DMS 273 (cell line): ENCODE results near the gene DOCK8.
A peak's percentile ranks its signal among the peaks of the same experiment; 100 is the strongest.

Experiments
- DNase-seq: peaks from one replicate; lab custom pipeline; 2025; ENCODE audit not compliant: unreplicated experiment; lab: John Stamatoyannopoulos, UW

Gene DOCK8

DNA sequence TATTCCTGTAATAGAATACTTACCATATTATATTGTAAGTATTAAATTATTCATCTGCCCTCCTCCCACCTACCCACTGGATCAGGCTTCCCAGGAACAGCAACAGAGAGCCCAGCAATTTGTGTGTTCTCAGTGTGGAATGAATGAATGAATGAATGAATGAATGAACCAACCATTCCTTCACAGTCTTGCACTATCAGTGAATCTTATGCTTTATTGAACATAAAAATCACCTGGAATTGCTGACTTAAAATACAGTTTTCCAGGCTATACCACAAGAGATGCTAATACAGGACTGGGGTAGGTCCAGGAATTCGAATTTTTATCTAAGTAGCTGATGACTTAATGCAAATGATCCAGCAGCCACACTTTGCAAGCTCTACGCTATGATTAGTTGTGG is 51.6 kb downstream of the DOCK8 start:
- DNase-seq, result no peak

DNA sequence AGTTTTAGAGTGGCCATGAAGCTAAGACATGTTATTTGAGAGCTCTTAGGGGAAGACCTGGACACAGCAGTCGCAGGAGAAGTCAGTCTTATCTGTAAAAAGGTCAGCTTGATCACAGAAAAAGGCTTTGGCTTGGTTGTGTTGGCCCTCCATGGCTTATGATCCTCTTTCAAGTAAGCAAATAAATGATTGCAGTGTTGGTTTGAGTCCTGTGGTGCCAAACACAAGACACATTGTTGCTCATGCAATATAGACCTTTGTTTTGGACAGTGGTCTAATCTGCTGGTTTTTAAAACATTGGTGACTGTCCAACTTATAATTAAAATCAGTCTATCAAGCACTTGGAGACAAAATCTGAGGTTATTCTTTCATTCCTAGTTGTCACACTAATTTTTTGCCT is 54.0 kb downstream of the DOCK8 start:
- DNase-seq, result no peak

DNA sequence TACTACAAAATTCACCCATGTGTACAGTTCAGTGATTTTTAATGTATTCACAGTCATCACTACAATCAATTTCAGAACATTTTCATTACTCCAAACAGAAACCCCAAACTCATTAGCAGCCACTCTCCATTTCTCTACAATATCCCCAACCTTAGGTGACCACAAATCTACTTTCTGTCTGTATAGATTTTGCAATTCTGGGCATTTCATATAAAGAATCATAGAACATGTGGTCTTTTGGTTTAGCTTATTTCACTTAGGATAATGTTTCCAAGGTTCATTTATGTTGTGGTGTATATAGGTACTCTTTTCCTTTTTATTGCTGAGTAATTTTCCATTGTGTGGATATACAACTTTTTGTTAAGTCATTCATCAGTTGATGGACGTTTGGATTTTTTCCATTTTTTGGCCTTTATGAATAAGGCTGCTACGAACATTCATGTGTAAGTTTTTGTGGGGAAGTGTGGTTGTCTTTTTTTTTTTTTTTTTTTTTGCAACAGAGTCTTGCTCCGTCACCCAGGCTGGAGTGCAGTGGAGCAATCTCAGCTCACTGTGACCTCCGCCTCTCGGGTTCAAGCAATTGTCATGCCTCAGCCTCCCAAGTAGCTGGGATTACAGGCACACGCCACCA is 54.5 kb downstream of the DOCK8 start:
- no peak for DNase-seq

DNA sequence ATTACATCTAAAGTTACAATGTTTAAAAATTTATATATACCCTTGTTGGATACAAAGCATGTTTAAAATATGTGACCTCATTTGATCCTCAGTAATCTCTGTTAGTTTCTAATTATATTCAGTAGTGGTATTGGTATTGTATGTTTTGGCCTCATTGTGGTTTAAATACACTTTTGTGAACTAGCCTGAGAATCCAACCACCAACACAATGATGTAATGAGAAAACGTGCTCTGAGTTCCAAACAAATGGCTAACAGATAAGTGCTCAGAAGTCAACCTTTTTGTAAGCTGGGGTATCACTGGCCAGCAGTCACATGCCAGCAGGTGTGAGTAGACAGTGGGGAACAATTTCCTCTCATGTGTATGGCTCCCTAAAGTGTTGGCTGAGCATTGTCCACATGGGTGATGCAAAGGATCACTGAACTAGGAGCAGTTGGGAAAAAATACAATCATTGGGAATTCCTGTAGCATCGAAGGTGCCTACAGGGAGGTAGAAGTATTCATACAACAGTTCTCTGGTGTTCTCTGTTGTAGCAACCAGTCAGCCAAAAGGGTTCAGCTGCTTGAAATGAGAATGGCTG is 56.1 kb downstream of the DOCK8 start:
- DNase-seq, result no peak

DNA sequence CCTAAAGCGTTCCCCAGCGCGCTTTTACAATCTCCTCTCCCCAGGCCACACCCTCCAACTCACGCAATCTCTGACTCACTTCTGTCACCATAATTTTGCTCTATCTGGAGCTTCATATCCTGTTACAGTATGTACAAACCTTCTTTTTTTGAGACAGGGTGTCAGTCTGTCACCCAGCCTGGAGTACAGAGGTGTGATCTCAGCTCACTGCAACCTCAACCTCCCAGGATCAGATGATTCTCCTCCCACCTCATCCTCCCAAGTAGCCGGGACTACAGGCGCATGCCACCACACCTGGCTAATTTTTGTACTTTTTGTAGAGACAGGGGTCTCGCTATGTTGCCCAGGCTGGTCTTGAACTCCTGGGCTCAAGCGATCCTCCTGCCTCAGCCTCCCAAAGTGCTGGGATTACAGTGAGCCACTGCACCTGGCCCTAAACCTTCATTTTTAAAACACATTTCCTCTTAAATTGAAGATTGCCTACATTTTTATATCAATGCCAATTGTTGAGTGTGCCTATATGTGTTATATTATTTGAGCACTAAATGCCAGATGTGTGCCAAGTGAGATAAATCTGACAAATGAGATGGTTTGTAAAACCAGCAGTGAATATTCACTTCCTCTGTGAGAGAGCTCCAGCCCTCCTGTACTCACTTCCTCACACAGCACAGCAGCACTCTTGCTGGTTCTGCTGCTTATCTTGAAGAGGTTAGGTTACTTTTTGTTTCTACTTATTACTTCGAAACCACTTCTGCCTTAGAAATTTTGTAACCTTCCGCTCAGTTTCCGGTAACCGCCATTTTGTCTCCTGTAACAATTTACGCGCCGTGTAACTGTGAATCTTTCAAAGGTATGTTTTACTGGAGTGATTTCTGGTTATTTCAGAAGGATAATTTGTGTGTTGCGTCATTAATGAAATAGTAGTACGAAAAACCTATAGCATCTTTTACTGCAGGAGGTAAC is 57.9 kb downstream of the DOCK8 start:
- DNase-seq, result no peak

DNA sequence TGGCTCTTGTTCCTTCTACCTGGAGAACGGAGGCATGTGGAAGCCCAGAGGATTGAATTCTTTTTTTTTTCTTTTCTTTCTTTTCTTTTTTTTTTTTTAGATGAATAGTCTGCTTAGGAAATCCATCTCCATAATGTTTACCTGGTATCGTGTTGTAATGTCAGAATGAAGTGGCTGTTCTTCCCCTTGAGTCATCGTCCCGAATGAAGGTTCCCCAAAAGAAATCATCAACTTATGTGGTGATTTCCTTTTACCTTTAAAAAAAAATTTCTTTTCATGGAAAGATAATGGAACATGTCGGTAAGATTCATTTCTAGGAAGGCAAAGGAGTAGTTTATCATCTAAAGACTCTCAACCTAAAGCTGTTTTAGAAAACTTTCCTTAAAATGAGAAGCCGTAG is 59.7 kb downstream of the DOCK8 start:
- no peak for DNase-seq

DNA sequence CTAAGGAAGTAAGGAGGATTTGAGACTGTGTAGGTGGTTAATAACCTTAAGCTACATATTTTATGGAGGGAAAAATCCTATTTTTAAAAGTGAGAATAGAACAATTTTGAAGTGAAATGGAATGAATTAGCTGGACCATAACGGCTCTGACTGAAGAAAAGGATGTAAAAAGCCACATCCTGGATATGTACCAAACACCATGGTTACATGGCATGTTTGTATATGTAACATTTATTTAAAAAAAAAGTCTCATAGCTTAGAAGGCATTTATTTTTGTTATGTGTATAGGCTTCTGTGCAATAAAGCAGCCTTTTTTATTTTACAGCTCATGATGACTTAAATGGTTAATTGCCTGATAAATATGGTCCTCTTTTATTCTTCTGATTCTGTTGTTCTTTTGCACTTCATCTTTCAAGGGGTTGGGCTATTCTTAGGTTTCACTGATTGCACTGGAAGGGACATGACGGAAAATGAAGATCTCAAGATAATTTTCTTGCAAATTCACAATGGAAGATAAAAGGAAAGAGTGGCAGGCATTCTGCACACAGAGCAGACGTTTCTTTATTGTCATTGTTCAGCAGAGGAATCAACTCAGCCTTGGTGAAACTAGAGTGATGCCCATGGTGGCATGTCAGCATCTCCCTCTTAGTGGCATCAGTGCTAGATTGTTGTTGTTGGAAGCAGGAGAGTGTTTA is 63.1 kb downstream of the DOCK8 start:
- no peak for DNase-seq

DNA sequence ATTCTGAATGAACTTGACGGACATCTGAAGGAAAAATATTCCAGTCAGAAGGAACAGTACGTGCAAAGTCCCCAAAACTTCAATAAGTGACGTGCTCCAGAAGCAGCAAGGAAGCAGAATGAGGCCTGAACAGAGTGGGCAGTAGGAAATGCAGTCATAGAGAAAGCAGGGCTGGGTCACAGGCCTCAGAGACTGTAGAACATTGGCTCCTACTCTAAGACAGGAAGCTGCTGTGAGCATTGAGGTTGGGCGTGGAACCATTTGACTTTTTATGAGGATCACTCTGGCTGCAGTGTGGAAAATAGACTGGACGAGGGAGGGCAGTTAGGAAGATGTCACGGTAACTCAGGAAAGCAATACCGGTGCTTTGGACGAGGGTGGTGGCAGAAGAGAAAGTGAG is 64.0 kb downstream of the DOCK8 start:
- no peak for DNase-seq

DNA sequence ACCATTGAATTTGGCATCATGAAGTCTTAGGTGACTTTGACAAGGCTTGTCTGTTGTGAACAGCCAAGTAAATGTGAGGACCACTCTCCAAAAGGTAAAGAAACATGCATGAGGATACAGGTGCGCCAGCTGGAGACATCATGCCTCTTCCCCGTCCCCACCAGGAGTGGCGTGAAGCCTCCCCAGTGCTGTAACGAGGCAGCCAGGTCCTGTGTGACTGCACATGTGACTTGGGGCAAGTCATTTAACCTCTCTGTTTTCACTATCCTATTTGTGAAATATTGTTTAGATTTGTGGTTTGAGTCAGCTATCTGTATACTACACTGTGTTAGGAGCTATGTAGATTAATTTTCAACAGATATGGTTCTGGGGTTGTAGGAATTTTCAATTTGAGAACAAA is 65.0 kb downstream of the DOCK8 start:
- DNase-seq, result no peak

DNA sequence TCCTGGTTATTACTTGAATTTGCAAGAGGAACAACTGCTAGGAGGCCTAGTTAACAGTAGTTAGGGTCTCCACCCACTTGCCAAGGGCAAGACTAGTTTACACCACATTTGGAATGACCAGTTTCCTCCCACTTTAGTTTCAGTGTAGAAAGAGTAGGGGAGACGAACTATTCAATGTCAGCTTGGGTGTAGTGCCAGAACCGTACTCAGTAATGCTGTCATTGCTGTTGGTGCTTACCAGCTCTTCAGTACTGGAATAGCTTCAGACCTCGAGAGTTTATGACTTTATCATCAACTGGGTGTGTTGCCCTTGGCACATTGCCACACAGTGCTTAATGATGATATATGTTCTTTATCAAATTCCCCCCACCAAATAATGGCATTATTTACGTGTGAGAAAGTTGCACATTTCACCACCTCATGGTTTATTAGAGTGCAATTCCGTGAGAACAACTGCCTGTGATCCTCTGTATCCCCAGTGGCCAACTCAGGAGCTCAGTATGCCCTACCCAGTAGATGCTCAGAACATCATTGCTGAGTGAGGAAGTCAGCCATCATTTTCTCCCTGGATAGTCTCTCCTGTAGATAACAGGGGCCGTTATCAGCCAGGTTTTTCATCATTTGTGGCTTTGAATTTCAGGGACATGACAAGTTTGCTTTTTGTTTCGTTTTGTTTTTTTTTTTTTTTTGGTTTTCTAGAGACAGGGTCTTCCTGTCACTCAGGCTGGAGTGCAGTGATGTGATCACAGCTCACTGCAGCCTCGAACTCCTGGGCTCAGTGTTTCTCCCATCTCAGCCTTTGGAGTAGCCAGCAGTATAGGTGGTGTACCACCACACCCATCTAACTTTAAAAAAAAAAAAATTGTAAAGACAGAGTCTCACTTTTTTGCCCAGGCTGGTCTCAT is 67.3 kb downstream of the DOCK8 start:
- DNase-seq, result no peak

DNA sequence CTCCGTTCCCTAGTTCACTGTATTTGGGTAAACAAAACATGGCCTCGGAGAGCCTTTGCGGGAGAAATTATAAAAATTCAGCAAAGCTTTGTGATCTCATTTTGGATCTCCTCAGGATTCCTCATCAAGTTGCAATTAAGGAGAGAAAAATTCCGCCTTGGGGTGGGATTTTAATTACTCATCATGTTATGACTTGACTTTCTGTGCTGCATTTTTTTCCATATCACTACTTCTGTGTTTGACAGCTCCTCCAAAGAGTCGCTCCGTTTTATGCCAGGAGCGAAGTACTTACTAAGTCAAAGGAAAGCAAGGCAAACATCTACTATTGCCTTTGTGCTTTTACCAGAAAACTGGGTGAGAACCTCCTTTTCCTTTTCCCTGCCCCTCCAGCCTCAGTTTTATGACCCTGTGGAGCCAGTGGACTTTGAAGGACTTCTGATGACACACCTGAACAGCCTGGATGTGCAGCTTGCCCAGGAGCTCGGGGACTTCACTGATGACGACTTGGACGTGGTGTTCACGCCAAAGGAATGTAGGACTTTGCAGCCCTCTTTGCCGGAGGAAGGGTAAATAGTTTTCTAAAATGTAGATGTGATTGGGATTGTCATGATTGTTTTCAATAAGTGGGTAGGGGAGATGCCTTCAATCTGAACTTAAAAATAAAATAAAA is 71.5 kb downstream of the DOCK8 start:
- no peak for DNase-seq

DNA sequence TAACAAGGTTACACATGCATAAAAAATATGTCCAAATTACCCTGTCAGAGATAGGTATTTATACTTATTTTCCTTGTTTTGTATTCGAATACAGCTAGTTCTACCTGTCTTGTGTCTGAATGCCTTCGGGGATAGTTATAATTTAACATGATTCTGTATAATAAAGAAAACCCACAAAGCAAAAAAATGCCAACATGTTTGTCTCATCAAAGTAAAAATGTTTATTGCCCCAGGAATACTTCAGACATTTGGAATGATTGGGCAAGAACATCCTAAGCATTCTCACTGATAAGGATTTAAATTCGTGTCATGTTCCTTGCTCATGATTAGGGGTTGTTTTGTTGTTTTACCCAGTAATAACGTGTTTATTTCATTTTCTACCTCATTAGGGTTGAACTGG is 74.5 kb downstream of the DOCK8 start:
- DNase-seq, result no peak

DNA sequence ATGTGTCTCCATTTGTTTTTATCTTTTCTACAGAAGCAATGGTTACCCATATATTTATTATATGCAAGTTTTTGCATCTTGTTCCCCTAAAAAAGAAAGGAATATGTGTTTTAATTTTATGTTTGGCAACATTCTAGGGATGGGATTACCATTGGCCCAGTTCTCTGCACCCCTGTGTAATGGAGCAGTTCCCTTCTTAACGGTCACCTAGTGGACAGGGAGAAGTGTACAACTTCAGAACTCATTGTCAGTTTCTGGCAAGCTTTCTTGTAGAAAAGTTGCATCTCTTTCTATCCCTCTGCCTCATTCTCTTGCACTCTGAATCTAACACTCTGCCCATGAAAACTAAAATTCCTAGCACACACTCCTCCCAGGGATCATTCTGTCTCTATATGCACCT is 78.2 kb downstream of the DOCK8 start:
- DNase-seq, result peak; percentile 4

DNA sequence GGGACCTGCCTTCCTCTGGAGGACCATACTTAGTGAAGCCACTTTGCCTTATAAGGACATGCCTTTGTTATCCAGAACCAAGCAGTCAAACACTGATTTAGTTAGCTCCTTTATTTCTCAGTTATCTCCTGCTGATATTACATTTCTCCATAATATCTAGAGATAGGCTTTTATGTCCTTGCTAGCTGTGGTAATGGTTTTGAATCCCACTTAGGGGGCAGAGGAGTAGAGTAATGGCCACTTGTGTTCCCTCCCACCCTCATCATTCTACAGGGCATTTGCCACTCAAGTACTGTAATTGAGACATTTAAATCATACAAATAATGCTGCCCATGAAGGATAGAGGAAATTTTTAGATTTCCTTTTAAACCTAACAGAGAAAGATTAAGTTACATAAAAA is 80.9 kb downstream of the DOCK8 start:
- DNase-seq, result no peak

DNA sequence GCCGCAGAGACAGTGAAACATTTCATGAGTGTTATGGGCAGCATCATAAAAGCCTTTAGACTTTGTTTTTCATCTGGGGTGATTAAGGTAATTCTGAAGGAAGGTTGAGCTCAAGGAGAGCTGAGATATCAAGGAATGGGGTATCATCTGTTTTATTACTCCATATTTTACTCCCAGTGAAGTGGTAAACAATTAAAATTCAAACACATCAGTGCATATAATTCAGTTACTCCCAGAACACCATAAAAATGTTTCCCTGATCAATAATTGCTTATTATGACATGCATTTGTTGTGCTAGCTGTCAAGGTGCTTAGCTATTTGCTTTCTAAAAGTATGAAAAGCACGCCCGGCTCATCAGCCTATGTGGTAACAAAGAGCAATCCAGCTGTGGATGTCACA is 81.7 kb downstream of the DOCK8 start:
- no peak for DNase-seq

DNA sequence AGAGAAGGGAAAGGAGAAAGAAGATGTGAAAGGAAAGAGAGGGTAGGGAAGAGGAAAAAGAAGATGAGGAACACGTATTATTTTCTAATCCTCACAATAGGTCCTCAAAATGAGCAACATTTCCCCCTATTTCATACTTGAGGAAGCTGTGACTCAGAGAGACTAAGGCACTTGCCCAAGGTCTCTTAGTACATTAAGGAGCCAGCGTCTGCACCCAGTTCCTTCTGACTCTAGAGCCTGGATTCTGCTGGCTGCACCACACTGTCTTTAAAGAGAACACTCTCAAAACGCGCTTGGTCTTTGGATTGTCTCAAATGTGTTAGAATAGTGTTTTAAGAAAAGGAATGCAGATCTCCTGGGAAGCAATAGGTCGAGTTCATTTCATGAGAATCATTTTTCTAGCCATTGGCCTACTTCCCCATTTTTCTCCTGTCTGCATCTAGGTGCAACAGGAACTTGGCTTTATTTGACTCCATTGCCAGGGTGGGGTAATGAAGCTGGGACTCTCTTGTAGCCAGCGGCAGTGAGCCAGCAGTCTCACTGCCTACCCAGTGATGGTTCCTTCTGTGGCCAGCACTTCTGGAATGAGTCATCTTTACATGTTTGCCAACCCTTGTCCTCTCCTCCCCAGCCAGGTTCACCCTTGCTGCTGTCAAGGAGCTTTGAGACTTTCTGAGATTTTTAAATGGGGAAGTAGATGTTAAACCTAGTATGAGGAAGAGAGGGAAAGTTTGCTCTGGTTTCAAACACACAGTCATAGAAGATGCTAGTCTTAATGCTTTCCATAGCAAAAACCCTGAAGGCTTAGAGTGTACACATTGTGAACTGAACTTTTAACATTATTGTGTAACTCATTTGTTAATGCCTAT is 82.7 kb downstream of the DOCK8 start:
- DNase-seq, result no peak

DNA sequence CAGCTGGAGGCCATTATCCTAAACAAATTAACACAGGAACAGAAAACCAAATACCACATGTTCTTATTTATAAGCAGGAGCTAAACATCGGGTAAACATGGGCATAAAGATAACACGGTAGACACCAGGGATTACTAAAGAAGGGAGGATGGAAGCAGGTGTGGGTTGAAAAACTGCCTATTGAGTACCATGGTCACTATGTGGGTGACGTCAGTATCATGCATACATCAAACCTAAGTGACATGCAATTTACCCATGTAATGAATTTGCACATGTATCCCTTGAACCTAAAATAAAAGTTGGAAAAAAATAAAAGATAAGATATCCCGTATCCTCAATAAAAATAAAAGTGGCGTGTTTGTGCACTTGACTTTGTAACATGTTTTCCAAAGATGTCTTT is 88.8 kb downstream of the DOCK8 start:
- DNase-seq, result no peak

DNA sequence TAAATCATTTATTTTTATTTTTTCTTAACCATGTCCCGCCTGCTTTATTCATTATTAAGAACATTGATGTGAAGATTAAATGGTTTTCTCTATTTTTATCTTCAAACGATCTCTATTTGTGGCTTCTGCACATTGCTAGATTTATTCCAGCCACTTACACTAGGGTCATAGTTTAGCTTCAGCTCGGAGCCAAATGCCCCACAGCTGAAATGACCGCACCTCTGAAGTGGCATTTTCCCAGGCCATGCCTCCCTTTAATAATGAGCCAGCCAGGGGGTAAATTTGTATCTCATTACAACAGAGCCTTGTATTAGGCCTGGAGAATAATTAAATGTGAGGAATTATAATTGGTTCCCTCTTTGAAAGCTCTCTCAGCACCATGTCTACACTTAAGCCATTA is 89.4 kb downstream of the DOCK8 start:
- DNase-seq, result no peak

DNA sequence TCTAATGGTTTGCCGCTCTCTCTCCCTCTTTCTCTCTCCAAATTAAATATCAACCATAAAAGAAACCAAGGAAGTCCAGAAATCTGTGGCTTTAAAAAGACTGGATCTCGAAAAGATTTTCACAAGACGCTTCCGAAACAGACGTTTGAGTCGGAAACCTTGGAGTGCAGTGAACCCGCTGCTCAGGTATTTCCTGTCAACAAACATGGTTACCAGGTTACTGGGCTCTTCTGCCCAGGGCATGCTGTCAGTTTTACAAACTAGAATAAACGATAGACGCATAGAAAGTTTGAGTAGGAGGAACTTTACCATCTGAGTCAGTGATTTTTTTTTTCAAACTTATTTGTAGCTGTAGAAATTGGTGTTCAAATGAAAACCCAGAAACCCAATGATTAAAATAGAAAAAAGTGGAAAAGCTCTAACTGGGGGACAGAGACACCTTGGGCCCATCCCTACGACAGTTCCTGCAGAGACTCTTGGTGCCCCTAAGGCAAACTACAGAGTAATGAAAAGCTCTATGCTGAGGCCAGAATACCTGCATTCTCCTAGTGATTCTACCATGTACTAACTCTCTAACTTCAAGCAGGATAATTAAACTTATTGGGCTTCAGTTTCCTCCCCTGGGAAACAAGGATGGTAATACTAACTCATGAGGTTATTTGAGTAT is 90.0 kb downstream of the DOCK8 start:
- no peak for DNase-seq
